GM10248 (cell line): ENCODE results near the gene NOD2.
A peak's percentile ranks its signal among the peaks of the same experiment; 100 is the strongest.

Experiments
- CTCF ChIA-PET: fragments of 300-600 bp; sonication (Branson Sonifier 250); formaldehyde crosslinking; extraction: SDS; loops from one replicate; lab custom pipeline; 2021; ENCODE audit warnings: antibody characterized with exemption; lab: Yijun Ruan, JAX
- POLR2A ChIA-PET: fragments of 350-650 bp; sonication (Branson Sonifier 250); formaldehyde crosslinking; extraction: SDS; loops from one replicate; lab custom pipeline; 2020; ENCODE audit warnings: antibody characterized with exemption; lab: Yijun Ruan, JAX
- DNase-seq: peaks from one replicate; pipeline ENCODE4 v3.0.0; 2012; ENCODE audit errors: extremely low spot score
- TF ChIP-seq, protein P1 (sequence below): IDR thresholded peaks from 2 replicates; pipeline ENCODE4 v1.5.1; 2012; ENCODE audit warnings: mild to moderate bottlenecking, low read depth; ENCODE audit errors: extremely low read depth, missing control alignments, control extremely low read depth

The NOD2 gene

DNA sequence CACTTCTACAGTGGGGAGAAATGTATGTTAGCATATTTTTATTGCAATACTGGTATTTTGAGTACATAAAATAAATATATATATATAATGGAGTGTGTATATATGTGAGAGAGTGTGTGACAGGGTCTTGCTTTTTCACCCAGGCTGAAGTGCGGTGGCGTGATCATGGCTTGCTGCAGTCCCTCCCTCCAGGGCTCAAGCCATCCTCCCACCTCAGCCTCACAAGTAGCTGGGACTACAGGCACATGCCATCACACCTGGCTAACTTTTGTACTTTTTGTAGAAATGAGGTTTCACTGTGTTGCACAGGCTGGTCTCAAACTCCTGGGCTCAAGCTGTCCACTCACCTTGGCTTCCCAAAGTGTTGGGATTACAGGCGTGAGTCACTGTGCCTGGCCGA, 52.5 kb downstream of the NOD2 start:
- ChIA-PET CTCF (interaction anchor here (0.9 to 9.0 kb wide), 16 partner anchors 11 to 721 kb away, joined by 3 to 120 read pairs (median 4); partner anchors contain the start of gene CNEP1R1), POLR2A (no interaction called here)
- TF ChIP-seq, protein P1, sequence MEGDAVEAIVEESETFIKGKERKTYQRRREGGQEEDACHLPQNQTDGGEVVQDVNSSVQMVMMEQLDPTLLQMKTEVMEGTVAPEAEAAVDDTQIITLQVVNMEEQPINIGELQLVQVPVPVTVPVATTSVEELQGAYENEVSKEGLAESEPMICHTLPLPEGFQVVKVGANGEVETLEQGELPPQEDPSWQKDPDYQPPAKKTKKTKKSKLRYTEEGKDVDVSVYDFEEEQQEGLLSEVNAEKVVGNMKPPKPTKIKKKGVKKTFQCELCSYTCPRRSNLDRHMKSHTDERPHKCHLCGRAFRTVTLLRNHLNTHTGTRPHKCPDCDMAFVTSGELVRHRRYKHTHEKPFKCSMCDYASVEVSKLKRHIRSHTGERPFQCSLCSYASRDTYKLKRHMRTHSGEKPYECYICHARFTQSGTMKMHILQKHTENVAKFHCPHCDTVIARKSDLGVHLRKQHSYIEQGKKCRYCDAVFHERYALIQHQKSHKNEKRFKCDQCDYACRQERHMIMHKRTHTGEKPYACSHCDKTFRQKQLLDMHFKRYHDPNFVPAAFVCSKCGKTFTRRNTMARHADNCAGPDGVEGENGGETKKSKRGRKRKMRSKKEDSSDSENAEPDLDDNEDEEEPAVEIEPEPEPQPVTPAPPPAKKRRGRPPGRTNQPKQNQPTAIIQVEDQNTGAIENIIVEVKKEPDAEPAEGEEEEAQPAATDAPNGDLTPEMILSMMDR, result no peak
- DNase-seq, result no peak

DNA sequence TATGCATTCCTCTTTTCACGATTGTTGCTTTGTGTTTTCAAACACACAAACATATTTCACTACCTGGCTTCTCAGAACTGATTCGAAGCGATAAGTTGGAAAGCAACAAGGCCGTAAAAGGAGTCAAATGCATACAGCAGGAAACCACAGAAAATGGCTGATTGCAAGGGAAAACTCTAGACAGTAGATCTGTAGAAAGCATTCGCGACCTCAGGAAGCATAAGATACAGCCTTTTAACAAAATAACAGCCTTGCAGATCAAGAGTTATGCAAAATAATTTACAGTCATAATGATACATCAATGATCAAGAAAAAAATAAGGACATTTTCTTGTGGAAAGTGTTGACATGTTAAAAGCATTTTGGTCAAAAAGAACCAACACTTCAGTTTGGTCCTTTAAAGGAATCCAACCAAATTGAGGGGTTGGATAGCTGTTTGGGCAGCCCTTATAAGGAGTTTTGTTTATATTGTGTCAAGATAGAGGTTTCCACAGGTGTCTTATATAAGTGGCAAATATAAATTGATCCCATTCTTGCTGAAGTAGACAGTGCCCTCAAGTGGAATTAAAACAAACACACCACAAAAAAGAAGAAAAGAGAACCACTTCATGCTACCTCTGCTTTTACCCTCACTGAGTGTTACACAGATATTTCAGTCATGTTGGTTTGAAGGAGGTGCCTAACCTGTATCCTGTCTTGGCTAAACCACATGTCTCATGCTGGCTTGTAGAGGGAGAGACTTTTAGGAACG, 54.0 kb downstream of the NOD2 start:
- TF ChIP-seq, protein P1, result peak; percentile 29
- POLR2A ChIA-PET, result no interaction called here
- peak; percentile 40 for DNase-seq
- CTCF ChIA-PET, result interaction anchor here (0.7 to 9.0 kb wide), 15 partner anchors 10 to 722 kb away, joined by 3 to 120 read pairs (median 4); partner anchors contain the start of genes CNEP1R1 and SNX20

DNA sequence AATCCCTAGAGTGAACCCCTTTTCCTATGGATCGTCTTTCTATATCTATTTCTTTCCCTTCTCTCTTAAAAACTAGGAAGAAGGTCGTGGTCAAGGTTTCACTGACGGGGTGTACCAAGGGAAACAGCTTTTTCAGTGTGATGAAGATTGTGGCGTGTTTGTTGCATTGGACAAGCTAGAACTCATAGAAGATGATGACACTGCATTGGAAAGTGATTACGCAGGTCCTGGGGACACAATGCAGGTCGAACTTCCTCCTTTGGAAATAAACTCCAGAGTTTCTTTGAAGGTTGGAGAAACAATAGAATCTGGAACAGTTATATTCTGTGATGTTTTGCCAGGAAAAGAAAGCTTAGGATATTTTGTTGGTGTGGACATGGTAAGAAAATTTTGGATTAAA, 58.1 kb downstream of the NOD2 start:
- CTCF ChIA-PET, result interaction anchor here (0.8 to 9.0 kb wide), 6 partner anchors 15 to 541 kb away, joined by 3 to 120 read pairs (median 4); no protein-coding TSS in a partner anchor
- TF ChIP-seq, protein P1, result no peak
- POLR2A ChIA-PET, result no interaction called here
- no peak for DNase-seq

DNA sequence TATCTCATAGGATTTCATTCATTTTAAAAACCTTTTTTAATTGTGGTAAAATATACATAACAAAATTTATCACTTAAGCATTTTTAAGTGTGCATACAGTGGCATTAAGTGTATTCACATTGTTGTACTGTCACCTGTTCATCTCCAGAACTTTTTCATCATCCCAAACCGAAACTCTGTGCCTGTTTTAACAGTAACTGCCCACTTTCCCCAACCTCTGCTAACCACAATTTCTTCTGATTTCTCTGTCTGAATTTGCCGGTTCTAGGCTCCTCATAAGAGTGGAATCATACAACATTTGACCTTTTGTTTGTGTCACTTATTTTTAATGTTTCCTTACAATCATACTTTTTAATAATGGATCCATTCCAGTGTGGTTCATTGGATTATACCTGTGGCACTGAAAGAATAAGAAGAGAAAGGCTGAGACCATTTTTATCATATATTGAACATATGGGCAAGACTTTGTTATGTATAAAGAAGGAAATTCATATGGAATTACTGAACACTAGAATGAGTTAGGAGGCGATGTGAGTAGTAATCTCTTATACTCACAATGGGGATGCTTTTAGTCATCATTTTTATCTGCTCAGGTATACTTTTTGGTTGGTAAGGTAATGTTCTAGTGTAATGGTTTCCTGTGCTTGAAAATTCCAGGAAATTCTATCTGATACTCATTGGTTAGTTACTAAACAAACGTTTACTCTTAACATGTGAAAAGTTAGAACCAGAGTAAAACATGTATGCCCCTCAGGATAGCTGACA, 59.2 kb downstream of the NOD2 start:
- ChIA-PET CTCF (interaction anchor here (1.2 to 9.0 kb wide), 2 partner anchors 54 to 84 kb away, joined by 3 to 120 read pairs; no protein-coding TSS in a partner anchor), POLR2A (no interaction called here)

DNA sequence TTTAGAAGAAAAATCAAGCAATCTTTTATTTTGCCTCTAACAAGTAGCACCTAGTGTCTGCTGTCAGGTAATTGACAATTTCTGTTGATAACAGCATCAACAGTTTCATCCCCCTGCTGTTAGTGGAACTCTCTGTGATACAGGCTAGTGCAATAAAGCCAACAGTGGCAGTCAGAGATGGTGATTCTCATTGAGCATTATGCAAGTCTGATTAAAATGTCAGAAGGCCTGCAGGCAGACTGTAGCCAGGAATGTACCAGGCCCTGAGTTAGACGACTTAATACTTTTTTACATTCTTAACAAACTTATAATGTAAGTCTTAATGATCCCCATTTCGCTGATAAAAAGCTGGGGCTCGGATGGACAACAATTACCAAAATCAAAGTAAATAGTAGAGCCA, 63.1 kb downstream of the NOD2 start:
- TF ChIP-seq, protein P1, result no peak
- DNase-seq, result no peak
- CTCF ChIA-PET, result interaction anchor here (1.0 to 4.1 kb wide), 7 partner anchors 11 to 91 kb away, joined by 3 to 38 read pairs (median 3); no protein-coding TSS in a partner anchor
- POLR2A ChIA-PET, result no interaction called here

More for the DNA sequence above, 59.2 kb downstream of the NOD2 start:
- DNase-seq, result no peak
- TF ChIP-seq, protein P1, result no peak

DNA sequence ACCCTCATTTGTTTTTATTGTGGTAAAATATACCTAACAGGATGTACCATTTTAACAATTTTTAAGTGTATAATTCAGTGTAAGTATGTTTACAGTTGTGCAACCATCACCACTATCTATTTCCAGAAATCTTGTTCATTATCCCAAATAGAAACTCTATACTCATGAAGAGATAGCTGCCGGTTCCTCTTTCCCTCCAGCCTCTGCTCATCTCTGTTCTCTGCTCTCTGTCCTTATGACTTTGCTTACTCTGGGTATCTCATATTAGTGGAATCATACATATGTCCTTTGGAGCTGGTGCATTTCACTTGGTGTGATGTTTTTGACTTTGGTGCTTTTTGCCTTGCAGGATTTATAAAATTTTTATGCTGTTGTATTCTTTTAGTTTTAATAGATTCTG, 67.9 kb downstream of the NOD2 start:
- POLR2A ChIA-PET, result no interaction called here
- DNase-seq, result no peak
- CTCF ChIA-PET, result interaction anchor here (1.5 kb wide), 1 partner anchor 45 kb away, joined by 4 read pairs; no protein-coding TSS in a partner anchor
- TF ChIP-seq, protein P1, result no peak
